IPS-NIHi7 (cell line): Measurements from ENCODE around the gene SLC2A2.

Source experiments
- DNase-seq: peaks from one replicate; pipeline ENCODE4 v3.0.0; 2012; ENCODE audit warnings: mixed read lengths; ENCODE audit errors: extremely low spot score

Gene SLC2A2

DNA sequence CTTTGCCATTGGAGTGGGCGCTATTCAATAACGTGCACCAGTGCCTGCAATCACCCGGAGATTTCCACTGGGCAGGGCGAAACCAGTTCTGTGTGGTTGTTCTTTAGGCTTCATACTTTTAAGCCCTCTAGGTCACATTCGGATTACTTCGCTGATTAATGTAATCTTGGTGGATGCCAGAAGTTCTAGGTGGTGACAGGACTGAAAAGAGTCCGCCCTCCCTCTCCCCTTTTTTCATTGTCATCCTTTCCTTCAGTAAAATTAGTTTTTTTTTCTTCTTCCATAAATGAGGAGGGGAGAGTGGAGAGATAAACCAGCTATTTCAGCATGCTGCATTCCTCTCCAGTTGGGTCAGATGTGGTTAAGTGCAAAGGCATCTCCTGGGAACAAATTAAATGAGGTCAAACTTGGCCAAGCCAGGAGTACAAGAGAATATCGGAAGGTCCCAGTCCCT, 2.3 kb upstream of the SLC2A2 start:
- DNase-seq: no peak

DNA sequence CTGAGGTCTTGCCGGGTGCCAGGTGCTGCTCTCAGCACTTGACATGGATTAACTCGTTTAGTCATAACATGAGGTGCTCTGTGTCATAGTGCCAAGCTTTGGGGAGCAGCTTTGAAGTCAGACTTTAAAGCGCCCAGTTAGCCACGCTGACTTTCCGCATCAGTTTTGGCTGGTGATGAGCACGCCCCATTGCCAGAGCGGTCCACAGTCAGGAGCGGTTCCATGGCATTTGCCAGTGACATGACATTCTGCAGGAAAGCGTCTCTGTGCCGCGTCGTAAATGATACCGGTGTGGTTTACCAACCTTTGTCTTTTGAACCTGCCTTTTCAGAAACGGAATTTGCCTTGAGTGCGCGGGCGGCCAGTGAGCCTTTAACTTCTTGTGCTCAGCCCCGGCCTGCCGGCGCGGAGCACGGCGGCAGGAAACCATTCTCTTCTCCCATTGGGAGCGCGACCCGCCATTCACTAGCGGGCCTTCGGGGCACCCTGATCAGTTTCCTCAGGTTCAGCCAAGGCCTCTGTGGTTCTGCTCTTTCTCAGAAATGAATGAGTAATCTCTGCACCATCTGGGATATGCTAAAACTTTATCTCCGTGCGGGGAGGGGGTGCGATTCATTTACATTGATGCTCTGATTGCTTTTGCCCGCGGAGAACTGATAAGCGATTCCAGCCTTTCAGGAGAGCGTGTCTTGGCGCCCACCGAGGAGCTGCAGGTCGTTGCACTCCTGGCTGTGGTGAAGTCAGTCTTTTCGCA, 1.7 kb upstream of the SLC2A2 start:
- DNase-seq: peak; percentile 77

DNA sequence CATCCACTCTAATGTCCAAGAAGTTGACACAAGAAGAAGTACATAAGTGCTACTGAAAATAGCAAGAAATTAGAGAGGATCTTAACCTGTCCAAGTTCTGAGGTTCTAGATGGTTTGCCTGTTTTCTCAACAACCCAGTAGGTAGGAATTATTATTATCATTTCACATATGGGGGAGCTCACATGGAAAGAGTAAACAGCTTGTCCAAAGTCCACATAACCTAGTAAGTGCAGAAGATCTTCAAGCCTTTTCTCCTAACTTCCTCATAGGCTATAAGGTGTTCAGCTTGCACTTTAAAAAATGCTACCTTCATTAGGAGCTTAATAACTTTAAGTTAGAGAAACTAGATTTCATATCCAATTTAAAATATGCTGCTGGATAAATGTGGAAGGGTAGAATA, 3.0 kb downstream of the SLC2A2 start:
- DNase-seq: no peak

DNA sequence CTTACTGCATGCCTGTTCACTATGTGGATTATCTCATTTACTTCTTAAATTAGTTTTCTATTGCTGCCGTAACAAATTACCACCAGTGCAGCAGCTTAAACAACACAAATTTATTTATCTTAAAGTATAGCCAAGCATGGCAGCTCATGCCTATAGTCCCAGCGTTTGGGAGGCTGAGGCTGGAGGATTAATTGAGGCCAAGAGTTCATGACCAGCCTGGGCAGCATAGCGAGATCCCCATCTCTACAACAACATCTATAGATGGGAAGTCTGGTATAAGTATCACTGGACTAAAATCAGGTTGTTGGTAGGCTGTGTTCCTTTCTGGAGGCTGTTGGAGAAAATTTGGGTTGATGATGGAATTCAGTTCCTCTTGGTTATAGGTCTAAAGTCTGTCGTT, 5.1 kb downstream of the SLC2A2 start:
- no peak for DNase-seq

DNA sequence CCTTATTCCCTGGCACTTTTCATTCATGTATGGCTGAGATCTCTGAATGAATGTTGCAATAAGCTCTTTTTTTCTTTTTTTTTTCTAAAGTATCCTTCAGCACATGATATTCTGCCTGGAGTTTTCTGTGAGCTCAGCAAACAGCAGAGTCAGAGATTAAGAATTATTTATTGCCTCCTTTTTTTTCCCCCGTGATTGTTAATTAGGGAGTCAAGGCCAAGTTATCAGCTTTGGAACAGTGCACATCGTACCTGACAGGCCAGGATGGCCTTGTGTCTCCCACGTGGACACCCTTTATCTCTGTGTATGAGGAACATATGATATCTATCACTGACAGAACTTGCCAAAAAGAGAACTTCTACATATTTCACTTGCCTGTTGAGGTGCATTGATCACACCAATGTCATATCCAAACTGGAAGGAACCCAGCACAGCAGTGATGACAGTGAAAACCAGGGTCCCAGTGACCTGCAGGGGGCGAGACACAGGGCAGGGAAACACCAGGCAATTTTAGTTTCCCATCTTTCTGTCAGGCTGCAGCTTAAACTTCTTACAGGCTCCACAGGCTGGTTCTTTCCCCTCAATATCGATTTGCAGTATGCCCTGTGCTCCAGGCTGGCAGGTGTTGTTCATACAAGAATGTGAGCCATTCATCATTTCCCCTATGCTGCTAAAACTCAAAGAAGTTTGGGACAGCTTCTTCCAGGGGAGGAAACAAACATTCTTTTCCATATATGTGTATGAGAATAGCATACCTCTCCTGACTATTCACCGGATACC, 8.2 kb downstream of the SLC2A2 start:
- DNase-seq: peak; percentile 55

DNA sequence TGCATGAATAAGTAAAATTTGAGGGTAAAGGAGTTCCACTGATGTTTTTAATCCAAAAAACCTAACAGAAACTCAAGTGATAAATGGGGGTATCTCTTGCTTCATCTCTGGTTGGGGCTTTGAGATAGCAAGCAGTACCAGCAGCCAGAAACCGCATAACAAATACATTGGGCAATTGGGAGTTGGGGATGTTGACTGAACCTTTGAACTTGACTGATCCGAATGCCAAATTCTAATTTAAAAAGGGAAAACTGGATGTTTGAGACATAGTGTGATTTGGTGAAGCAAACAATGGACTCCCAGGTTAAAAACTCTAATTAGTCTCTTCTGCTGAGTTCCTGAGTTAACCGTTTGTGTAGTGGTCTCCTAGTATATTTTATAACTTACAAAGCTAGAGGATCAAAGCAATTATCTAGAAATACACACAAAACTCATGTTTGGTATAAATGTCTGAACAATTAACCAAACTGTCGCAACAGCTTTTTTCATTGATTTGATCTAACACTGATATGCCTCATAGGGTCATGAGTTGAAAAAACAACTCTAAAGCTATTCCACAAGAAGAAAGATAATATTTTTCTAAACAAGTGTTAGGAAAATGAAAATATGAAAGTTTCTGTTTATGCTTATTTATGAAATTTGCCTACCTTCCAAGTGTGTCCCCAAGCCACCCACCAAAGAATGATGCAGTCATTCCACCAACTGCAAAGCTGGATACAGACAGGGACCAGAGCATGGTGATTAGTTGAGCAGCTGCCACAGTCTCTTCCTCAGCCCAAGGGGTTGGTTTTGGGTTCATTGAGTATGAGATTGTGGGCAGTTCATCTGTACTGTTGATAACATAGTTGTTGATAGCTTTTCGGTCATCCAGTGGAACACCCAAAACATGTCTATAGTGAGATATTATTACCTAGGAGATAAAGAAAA, 12.4 kb downstream of the SLC2A2 start:
- DNase-seq: no peak

DNA sequence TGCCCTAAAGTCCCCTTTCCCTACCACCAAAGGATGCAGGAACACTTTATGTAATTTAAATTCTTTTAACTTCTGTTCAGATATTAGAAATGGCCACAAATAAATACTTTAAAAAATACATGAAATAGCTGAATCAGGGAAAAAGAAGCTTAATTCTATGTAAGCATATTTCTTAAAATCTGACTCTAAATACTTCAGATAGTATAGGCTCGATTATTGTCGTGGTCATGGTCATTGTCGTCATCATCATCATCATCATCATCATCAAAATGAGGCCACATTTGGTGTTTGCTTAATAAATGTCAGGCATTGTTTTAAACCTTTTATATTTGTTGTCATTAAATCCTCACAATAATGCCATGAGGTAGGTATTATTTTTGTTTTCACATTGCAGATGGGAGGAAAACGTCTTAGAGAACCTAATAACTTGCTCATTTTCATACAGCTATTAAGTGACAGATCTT, 14.6 kb downstream of the SLC2A2 start:
- no peak for DNase-seq

DNA sequence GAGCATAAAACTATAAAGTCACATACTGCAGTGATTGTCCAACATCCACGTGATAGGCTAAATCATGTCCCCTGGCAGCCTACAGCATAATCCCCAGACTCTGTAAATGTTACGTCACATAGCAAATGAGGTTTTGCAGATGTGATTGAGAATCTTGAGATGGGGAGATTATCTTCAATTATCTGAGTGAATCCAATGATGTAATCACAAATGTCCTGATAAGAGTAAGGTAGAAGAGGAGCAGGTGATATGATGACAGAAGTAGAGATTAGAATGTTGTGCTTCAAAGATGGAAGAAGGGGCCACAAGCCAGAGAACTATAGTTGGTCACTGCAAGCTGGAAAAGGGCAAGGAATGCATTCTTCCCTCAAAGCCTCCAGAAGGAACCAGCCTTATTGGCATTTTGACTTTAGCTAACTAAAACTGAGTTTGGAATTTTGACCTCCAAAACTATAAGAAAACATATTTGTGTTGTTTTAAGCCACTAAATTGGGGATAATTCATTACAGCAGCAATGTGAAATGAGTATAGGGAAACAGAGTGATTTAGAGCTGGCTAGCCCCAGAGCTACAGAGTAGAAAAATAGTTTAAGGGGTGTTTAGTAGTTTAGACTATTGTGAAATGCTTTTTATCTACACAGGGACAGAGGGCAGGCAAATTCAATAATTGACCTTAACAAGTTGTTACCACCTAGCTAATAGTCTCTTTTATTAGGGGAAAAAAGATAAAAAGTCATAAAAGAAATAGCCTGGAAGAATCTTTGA, 15.2 kb downstream of the SLC2A2 start:
- no peak for DNase-seq

DNA sequence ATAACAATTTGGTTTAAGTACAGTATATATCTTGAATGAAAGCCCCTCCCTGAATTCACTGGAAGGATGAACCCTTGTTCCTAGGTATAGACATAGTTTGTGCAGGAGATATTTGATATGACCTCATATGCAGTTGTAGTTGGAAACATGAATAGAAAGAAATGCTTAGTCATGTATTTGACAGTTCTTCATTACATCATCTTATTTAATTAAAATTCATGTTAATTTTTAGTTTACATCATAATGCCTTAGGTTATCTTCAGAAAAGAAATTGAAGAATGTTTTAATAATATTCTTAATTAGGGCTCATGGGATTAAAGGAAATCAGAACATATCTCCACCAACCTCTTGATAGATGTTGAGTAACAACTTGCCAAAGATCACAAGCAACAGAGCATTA, 19.2 kb downstream of the SLC2A2 start:
- no peak for DNase-seq

DNA sequence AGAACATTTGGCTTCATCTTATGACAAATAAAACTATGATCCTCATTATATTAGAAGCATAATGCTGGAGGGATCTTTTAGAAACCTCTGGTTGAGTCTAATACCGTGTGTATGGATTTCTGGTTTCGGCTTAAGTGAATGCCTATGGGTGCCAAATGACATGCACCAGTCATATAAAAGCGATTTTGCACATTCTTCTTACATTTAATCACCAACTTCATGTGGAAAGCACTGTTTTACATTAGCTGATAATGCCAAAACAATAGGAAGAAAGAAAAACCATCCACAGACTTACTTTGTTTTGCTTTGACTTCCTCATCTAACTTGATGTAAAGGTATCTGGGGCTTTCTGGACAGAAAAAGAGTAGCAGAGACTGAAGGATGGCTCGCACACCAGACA, 20.9 kb downstream of the SLC2A2 start:
- DNase-seq: no peak

DNA sequence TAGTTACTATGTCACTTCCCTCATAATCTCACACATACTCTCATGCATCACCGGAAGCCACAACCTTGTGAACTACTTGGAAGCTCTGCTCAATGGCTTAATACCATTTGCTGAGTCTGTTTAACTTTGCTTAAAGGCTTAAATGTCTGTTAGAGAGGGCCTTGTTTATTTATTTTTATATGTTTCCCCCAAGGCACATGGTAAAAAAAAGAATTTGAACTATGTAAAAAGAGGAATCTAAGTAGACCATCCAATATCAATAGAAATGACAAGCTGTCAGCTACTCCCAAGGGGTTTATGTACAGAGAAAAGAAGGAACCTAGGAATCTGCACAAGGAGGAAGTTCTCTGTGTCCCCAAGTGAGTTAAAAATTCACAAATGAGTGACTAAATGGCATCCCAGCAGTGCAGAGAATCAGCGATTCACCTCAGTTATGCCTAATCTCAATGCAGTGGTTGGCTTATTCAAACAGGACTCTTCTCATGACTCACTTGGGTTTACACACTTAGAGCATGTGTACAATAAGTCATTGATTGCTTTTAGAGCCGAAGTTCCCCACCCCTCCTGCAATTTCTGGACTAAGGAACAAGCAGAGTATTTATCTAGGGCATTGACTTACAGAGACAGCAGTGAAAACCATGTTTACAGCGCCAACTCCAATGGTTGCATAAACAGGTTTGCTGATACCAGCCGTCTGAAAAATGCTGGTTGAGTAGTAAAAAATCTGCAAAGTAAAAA, 24.4 kb downstream of the SLC2A2 start:
- DNase-seq: no peak

DNA sequence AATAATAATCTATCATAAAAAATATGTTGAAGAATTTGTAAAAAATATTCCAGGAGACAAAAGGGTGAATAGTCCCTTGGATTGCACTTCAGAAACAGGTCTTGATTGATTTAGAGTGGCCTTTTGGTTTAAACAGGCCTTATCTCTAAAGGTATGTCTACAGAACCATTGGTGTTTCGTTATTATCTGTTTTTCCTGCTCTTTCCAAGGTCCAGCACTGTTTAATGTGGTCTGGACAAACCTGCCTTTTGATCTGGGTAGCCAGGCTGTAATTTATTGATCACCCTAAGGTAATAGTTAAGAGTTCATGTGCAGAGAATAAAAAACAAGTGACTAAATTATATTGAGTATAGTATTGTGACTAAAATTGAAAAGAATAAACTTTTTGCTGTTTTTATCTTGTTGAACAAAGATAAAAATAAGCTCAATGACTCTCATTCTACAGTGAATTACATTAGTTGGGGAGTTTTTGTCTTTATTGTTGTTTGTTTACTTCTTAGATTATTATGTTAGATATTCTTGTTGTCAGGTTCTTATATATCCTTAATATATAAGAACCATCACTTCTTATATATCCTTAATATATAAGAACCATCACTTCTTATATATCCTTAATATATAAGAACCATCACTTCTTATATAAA, 25.1 kb downstream of the SLC2A2 start:
- DNase-seq: no peak

DNA sequence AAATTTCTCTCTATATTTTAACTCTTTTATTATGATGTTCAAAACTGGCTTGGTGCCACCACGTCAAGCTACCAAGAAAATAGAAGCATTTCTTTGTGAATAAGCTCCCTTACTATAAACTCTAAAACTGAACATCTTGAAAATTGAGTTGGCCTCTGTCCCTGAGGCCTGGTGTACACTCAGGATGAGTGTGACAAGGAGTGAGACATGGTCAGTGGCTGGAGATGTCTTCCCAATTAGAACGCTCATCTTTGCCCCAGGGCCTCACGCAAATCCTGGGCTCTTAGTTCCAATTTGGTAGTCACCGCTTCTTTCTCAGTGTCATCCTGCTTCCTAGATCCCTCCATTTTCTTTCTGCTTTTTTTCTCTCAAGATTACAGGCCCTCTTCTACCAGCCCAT, 26.2 kb downstream of the SLC2A2 start:
- no peak for DNase-seq

DNA sequence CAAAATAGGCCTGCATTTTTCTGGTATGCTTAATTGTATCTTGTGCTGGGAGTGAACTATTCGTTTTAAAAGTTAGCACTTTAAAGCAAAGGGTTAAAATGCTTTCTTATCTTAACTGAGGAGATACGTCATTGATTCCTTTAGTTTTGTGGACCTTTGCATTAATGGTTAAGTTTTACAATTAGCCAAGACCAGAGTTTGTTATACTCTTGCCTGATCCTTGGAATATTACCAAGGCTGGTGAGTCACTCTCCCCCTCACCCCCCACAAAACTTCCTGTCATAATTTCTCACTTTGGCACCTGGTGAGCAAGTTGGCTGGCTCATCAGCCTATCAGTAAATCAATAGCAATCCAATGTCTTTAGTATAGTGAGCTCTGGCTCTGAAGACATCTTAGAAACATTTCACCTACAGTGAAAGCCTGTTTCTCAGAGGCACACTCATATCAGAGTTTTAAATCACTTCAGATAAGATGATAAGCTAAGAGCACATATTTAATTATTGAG, 26.7 kb downstream of the SLC2A2 start:
- no peak for DNase-seq

DNA sequence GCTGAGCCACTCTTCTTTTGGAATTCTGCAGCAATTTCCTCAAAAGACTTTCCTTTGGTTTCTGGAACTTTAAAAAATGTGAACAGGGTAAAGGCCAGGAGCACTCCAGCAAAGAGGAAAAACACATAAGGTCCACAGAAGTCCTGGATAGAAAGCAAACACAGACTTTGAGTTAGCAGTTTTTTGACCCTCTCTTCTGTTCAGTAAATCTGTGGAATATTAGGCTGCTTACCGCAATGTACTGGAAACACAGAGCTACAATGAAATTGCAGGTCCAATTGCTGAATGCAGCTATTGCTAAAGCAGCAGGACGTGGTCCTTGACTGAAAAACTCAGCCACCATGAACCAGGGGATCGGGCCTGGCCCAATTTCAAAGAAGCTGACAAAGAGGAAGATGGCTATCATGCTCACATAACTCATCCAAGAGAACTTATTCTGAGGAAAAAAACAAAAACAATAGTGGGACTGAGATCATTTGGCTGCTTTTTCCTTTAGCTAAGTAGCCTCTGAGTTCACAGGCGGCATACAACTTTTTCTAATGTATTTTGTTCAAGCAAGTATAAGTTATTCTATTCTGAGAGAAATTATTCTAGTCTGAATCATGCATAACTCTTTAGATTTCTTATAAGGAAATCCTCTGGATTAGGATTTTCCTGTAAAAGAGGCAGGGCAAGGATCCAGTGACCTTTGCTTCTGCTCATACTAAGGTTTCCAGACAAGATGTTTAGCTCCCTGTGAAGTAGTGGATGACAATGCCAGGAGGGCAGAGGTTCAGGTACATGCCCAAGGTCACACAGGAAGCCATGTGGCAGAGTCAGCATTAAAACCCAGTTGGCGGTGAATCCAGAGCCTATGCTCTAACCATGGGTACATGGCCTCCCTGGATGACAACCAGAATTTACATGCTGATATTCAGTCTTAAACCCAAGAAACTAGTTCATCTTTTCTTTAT, 28.3 kb downstream of the SLC2A2 start:
- DNase-seq: no peak

DNA sequence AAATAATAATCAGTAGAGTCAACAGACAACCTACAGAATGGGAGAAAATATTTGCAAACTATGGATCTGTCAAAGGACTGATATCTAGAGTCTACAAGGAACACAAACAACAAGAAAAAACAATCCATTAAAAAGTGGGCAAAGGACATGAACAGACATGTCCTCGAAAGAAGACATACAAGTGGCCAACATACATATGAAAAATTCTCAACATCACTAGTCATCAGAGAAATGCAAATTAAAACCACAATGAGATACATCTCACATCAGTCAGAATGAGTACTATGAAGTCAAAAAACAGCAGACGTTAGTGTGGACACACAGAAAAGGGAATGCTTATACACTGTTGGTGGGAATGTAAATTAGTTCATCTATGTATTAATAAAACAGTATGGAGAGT, 33.7 kb downstream of the SLC2A2 start:
- no peak for DNase-seq

DNA sequence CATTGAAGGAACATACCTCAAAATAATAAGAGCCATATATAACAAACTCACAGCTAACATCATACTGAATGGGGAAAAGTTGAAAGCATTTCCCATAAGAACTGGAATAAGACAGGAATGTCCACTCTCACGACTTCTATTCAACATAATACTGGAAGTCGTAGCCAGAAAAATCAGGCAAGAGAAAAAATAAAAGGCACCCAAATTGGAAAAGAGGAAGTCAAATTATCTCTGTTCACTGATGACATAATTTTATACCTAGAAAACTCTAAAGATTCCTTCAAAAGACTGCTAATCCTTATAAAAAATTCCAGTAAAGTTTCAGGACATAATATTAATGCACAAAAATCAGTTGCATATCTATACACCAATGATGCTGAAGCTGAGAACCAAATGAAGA, 34.9 kb downstream of the SLC2A2 start:
- DNase-seq: no peak

DNA sequence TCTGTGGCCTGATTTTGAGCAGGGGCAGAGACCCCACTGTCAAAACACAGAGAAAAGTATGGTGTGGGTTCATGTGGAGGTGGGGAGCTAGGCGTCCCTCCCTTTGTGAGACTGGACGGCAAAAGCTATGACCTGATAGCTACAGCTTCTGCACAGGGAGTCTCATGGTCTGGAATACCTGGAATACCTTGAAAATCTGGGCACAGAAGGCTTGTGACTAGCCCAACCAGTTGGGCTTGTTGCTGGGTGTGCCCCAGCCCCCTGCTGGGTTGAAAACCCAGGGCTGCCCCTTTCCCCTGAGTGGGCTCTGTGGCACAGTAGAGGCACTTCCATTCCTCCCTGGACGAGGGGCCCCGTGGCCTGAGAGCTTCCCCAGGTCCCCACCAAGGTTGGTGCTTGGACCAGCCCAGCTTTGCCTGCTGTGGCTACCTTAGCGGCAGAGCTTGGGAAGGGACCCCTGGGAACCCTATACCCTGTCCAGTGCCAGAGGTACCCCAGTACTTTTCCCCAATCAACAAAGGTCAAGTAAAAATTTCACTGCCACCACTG, 37.3 kb downstream of the SLC2A2 start:
- DNase-seq: no peak
